ENCODE data around the gene PLCL1.
A peak's percentile ranks its signal among the peaks of the same experiment; 100 is the strongest.

Gene PLCL1

GRCh38 chr2:197857476-197858107 is 53.2 kb downstream of the PLCL1 start:
- Mint-ChIP-seq H3K27ac (no peak overlapping the region), H3K4me3 (no peak overlapping the region), H3K36me3 (ENCODE audit: low read depth) (peaks cover 5% of the 10 kb centered on the region), H3K4me1 (ENCODE audit: low read depth) (peaks cover 35% of the 10 kb centered on the region), H3K9me3 (peaks cover 13% of the 10 kb centered on the region), H3K27me3 (no peaks in the 10 kb centered on the region)
- no peak for DNase-seq

- H3K27me3 Mint-ChIP-seq, result no peaks in the 10 kb centered on the region
These were observed 54.3 kb downstream of the PLCL1 start for GRCh38 chr2:197858607-197859140.

GRCh38 chr2:197862246-197862955 is 58.0 kb downstream of the PLCL1 start:
- H3K27me3 Mint-ChIP-seq, result no peaks in the 10 kb centered on the region
- H3K36me3 Mint-ChIP-seq (ENCODE audit: low read depth), result peaks cover 5% of the 10 kb centered on the region
- no peak for DNase-seq
- peaks cover 35% of the 10 kb centered on the region for H3K4me1 Mint-ChIP-seq (ENCODE audit: low read depth)
- H3K9me3 Mint-ChIP-seq, result peaks cover 12% of the 10 kb centered on the region
- no peak overlapping the region for H3K4me3 Mint-ChIP-seq
- no peak overlapping the region for H3K27ac Mint-ChIP-seq

More at GRCh38 chr2:197858607-197859140, 54.3 kb downstream of the PLCL1 start:
- Mint-ChIP-seq H3K4me1 (ENCODE audit: low read depth) (peaks cover 33% of the 10 kb centered on the region), H3K27ac (no peak overlapping the region), H3K36me3 (ENCODE audit: low read depth) (peaks cover 5% of the 10 kb centered on the region), H3K9me3 (peaks cover 13% of the 10 kb centered on the region), H3K4me3 (no peak overlapping the region)
- DNase-seq, result no peak

- H3K4me3 Mint-ChIP-seq, result no peak overlapping the region
These were observed 59.4 kb downstream of the PLCL1 start for GRCh38 chr2:197863744-197864143.

GRCh38 chr2:197866455-197866854 is 62.1 kb downstream of the PLCL1 start:
- no peaks in the 10 kb centered on the region for H3K36me3 Mint-ChIP-seq (ENCODE audit: low read depth)
- H3K4me3 Mint-ChIP-seq, result no peak overlapping the region
- DNase-seq, result no peak
- no peak overlapping the region for H3K27ac Mint-ChIP-seq
- no peaks in the 10 kb centered on the region for H3K9me3 Mint-ChIP-seq
- H3K27me3 Mint-ChIP-seq, result no peaks in the 10 kb centered on the region
- H3K4me1 Mint-ChIP-seq (ENCODE audit: low read depth), result peaks cover 66% of the 10 kb centered on the region

More at GRCh38 chr2:197863744-197864143, 59.4 kb downstream of the PLCL1 start:
- Mint-ChIP-seq H3K36me3 (ENCODE audit: low read depth) (no peaks in the 10 kb centered on the region), H3K4me1 (ENCODE audit: low read depth) (peaks cover 41% of the 10 kb centered on the region), H3K27ac (no peak overlapping the region), H3K27me3 (no peaks in the 10 kb centered on the region), H3K9me3 (peaks cover 5% of the 10 kb centered on the region)
- no peak for DNase-seq

DNA sequence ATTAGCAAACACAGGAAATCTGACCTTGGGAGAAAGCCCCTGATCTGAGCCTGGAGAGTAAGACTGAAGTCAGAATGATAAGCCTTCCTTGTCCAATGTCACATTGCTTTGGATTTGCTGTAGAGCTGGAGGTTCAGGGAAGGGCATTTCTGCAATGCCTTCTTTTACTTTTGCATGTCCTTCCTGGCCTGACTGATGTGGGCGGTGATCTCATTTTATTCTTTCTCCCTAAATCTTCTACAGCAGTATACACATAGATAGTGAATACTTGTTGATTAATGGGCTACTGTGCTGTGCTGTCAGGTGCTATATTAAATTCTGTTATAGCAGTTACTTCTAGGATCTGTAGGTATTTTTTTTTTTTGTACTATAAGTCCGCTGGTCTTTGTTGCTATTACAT is 62.6 kb downstream of the PLCL1 start:
- Mint-ChIP-seq H3K4me1 (ENCODE audit: low read depth) (peaks cover 71% of the 10 kb centered on the region), H3K27ac (no peak overlapping the region), H3K9me3 (no peaks in the 10 kb centered on the region), H3K27me3 (no peaks in the 10 kb centered on the region), H3K36me3 (ENCODE audit: low read depth) (no peaks in the 10 kb centered on the region), H3K4me3 (no peak overlapping the region)
- DNase-seq, result no peak

GRCh38 chr2:197867624-197868023 is 63.2 kb downstream of the PLCL1 start:
- no peaks in the 10 kb centered on the region for H3K9me3 Mint-ChIP-seq
- peaks cover 70% of the 10 kb centered on the region for H3K4me1 Mint-ChIP-seq (ENCODE audit: low read depth)
- no peak overlapping the region for H3K27ac Mint-ChIP-seq
- H3K36me3 Mint-ChIP-seq (ENCODE audit: low read depth), result no peaks in the 10 kb centered on the region
- H3K4me3 Mint-ChIP-seq, result no peak overlapping the region
- DNase-seq, result no peak
- no peaks in the 10 kb centered on the region for H3K27me3 Mint-ChIP-seq

GRCh38 chr2:197868206-197868605 is 63.8 kb downstream of the PLCL1 start:
- peaks cover 72% of the 10 kb centered on the region for H3K4me1 Mint-ChIP-seq (ENCODE audit: low read depth)
- no peak for DNase-seq
- no peaks in the 10 kb centered on the region for H3K36me3 Mint-ChIP-seq (ENCODE audit: low read depth)
- no peaks in the 10 kb centered on the region for H3K9me3 Mint-ChIP-seq
- no peak overlapping the region for H3K27ac Mint-ChIP-seq
- H3K27me3 Mint-ChIP-seq, result no peaks in the 10 kb centered on the region
- no peak overlapping the region for H3K4me3 Mint-ChIP-seq

GRCh38 chr2:197869041-197869440 is 64.6 kb downstream of the PLCL1 start:
- DNase-seq, result no peak
- no peaks in the 10 kb centered on the region for H3K36me3 Mint-ChIP-seq (ENCODE audit: low read depth)
- peaks cover 72% of the 10 kb centered on the region for H3K4me1 Mint-ChIP-seq (ENCODE audit: low read depth)
- no peaks in the 10 kb centered on the region for H3K9me3 Mint-ChIP-seq
- no peak overlapping the region for H3K4me3 Mint-ChIP-seq
- no peaks in the 10 kb centered on the region for H3K27me3 Mint-ChIP-seq
- H3K27ac Mint-ChIP-seq, result no peak overlapping the region

GRCh38 chr2:197869501-197870111 is 65.2 kb downstream of the PLCL1 start:
- Mint-ChIP-seq H3K9me3 (no peaks in the 10 kb centered on the region), H3K27me3 (no peaks in the 10 kb centered on the region), H3K4me1 (ENCODE audit: low read depth) (peaks cover 69% of the 10 kb centered on the region), H3K27ac (peak overlapping the region; percentile 84), H3K36me3 (ENCODE audit: low read depth) (no peaks in the 10 kb centered on the region), H3K4me3 (peak overlapping the region; percentile 66)
- DNase-seq, result peak; percentile 42

DNA sequence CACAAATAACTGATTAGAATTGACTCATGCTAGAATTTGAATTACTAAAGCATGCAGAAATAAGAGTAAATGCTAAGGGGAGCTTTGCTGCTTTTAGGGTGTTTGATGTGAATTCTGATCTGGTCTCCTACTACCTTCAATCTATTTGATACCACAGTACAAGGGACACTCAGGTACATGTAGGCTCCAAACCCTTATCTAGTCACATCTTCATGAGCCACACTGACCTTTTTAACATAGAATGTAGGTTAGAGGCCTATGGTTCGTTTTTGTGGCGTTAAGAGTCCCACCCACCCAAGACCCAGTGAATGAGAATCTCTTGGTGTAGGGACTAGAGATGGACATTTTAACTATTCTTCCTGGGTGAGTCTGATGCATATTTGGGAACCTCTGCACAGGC is 65.7 kb downstream of the PLCL1 start:
- DNase-seq, result no peak
- H3K36me3 Mint-ChIP-seq (ENCODE audit: low read depth), result no peaks in the 10 kb centered on the region
- H3K27me3 Mint-ChIP-seq, result no peaks in the 10 kb centered on the region
- peak overlapping the region; percentile 66 for H3K4me3 Mint-ChIP-seq
- H3K27ac Mint-ChIP-seq, result peak overlapping the region; percentile 84
- peaks cover 66% of the 10 kb centered on the region for H3K4me1 Mint-ChIP-seq (ENCODE audit: low read depth)
- H3K9me3 Mint-ChIP-seq, result no peaks in the 10 kb centered on the region

DNA sequence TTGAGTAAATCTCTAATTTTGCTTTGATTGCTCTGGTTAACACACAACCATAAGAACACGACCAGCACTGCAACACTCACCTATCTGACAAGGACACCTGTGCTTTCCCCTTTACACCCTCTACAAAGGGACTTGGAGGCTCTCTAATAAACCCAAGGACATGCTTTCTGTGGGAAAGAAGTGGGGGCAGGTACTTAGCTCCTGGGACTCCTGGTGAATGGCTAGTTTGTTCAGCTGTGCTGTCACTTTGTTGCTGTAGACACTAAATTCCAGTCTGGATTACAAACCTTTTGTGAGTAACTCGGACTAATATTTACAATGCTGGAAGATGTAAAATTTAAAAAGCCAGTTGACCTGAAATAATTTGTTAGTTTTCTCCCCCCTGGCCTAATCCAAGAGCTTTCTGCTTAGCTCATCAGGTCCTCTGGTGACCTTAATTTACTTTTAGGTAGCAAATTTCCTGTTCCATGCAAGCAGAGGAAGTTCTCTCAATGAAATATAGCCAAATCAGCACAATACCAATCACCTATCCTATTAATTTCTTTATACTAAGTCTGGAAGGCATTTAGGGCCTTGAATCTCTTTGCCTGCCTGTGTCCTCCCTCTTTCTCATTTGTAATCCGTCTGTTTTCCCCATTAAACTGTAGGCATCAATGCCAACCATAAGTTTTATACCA is 67.5 kb downstream of the PLCL1 start:
- Mint-ChIP-seq H3K36me3 (ENCODE audit: low read depth) (no peaks in the 10 kb centered on the region), H3K4me3 (no peak overlapping the region), H3K4me1 (ENCODE audit: low read depth) (peaks cover 70% of the 10 kb centered on the region), H3K27me3 (no peaks in the 10 kb centered on the region), H3K27ac (no peak overlapping the region), H3K9me3 (no peaks in the 10 kb centered on the region)
- no peak for DNase-seq

DNA sequence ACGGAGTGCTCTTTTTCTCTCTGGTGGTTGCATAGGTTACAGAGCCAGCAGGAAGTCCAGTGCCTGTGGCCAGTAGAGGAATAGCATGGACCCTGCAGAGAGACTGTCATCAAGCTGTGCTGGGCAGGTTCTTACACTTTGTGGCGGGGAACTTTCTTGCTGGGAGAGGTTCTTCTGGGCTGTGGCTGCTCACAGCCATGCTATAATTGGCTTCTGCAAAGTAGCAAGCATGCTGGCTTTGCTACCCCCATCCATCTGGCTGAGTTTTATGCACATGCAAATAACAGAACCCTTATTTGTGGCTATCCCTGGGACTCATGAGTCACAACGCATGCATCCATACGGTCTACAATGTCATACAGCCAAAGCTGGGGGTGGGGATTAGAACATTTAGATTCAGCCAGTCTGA is 68.9 kb downstream of the PLCL1 start:
- Mint-ChIP-seq H3K4me3 (no peak overlapping the region), H3K27me3 (no peaks in the 10 kb centered on the region), H3K4me1 (ENCODE audit: low read depth) (peaks cover 64% of the 10 kb centered on the region), H3K27ac (no peak overlapping the region), H3K36me3 (ENCODE audit: low read depth) (no peaks in the 10 kb centered on the region), H3K9me3 (no peaks in the 10 kb centered on the region)
- DNase-seq, result no peak

GRCh38 chr2:197875763-197876162 is 71.4 kb downstream of the PLCL1 start:
- DNase-seq, result no peak
- H3K27me3 Mint-ChIP-seq, result no peaks in the 10 kb centered on the region
- no peaks in the 10 kb centered on the region for H3K9me3 Mint-ChIP-seq
- H3K4me3 Mint-ChIP-seq, result no peak overlapping the region
- H3K36me3 Mint-ChIP-seq (ENCODE audit: low read depth), result no peaks in the 10 kb centered on the region
- peaks cover 52% of the 10 kb centered on the region for H3K4me1 Mint-ChIP-seq (ENCODE audit: low read depth)
- H3K27ac Mint-ChIP-seq, result no peak overlapping the region

Measured in activated T-cell treated with anti-CD3 and anti-CD28 coated beads, Interleukin-2, amount 50 U/mL, for 24 hours (primary cell).